ENCODE measurements around the gene MCM8.
"Not testable (repeated sequence)": the region's sequence is repeated elsewhere in the genome, so short reads cannot be mapped to it uniquely, and the experiment has no call there.

The MCM8 gene

GRCh38 chr20:6007529-6008103, 57.2 kb downstream of the MCM8 start:
- DNase-seq = no peak

GRCh38 chr20:6008254-6008653, 57.8 kb downstream of the MCM8 start:
- no peak for DNase-seq

- DNase-seq = no peak
Observed at GRCh38 chr20:6012179-6012578, 61.7 kb downstream of the MCM8 start.

- DNase-seq = no peak
Observed at GRCh38 chr20:6014017-6014416, 63.6 kb downstream of the MCM8 start.

- no peak for DNase-seq
Observed at GRCh38 chr20:6014957-6015356, 64.5 kb downstream of the MCM8 start.

- no peak for DNase-seq
Observed at GRCh38 chr20:6017467-6017866, 67.0 kb downstream of the MCM8 start.

- DNase-seq = no peak
Observed at GRCh38 chr20:6017880-6018279, 67.4 kb downstream of the MCM8 start.

GRCh38 chr20:6024768-6025167, 74.3 kb downstream of the MCM8 start:
- no peak for DNase-seq

GRCh38 chr20:6026051-6026450, 75.6 kb downstream of the MCM8 start:
- DNase-seq = no peak

- no peak for DNase-seq
Observed at GRCh38 chr20:6028818-6029217, 78.4 kb downstream of the MCM8 start.

- DNase-seq = no peak
Observed at GRCh38 chr20:6029538-6029937, 79.1 kb downstream of the MCM8 start.

GRCh38 chr20:6030453-6031080, 80.1 kb downstream of the MCM8 start:
- no peak for DNase-seq

GRCh38 chr20:6032907-6033306, 82.5 kb downstream of the MCM8 start:
- not testable (repeated sequence) for DNase-seq

GRCh38 chr20:6034134-6034969, 83.9 kb downstream of the MCM8 start:
- DNase-seq = no peak

- DNase-seq = no peak
Observed at GRCh38 chr20:6036213-6036612, 85.8 kb downstream of the MCM8 start.

GRCh38 chr20:6037082-6037481, 86.6 kb downstream of the MCM8 start:
- DNase-seq = no peak

- no peak for DNase-seq
Observed at GRCh38 chr20:6038256-6038655, 87.8 kb downstream of the MCM8 start.

GRCh38 chr20:6039766-6040165, 89.3 kb downstream of the MCM8 start:
- DNase-seq = no peak

GRCh38 chr20:6040540-6040939, 90.1 kb downstream of the MCM8 start:
- DNase-seq = no peak

- no peak for DNase-seq
Observed at GRCh38 chr20:6040958-6041807, 90.7 kb downstream of the MCM8 start.

GRCh38 chr20:6041808-6042265, 91.4 kb downstream of the MCM8 start:
- DNase-seq = no peak

GRCh38 chr20:6044115-6044514, 93.7 kb downstream of the MCM8 start:
- DNase-seq = no peak

- DNase-seq = no peak
Observed at GRCh38 chr20:6045566-6045965, 95.1 kb downstream of the MCM8 start.
